Measurements from ENCODE around the gene FAM241A.
"Not testable (repeated sequence)": the region's sequence is repeated elsewhere in the genome, so short reads cannot be mapped to it uniquely, and the experiment has no call there.

FAM241A gene

DNA sequence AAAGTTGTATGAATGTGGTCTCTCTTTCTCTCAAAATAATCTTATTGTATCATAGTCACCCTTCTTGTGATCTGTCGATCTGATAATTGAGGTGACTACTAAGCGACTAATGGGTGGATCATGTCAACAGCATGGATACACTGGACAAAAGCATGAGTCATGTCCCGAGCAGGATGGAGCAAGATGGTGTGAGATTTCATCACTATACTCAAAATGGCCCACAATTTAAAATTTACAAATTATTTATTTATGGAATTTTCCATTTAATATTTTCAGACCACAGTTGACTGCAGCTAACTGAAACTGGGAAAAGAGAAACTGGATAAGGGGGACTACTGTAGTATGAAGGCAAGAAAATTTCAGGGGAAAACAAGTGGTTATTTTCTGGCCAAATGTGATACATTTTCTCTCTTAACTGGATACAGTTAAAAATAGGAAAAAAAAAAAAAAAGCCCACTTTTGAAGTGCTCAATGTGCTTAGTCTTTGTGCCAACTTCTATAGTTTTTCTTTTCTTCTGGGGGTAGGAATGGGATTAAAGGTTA, 25.3 kb downstream of the FAM241A start:
- Histone ChIP-seq H3K4me3 (IDR thresholded peaks at IDR 0.05; ENCODE audit: insufficient read depth, low read depth, low read length) (no peak overlapping the region), H3K27me3 (ENCODE audit: insufficient read depth, low read depth) (no peaks in the 10 kb centered on the region), H2AFZ (ENCODE audit: low read depth) (no peak overlapping the region), H3K4me2 (peak overlapping the region; percentile 75), H3K4me1 (ENCODE audit: low read depth, poor library complexity, severe bottlenecking) (peaks cover 95% of the 10 kb centered on the region), H3K79me2 (ENCODE audit: insufficient read depth, low read depth) (peaks cover 13% of the 10 kb centered on the region; the same call in 1 of the 2 replicates), H4K20me1 (ENCODE audit: insufficient read depth) (no peaks in the 10 kb centered on the region), H3K9ac (peak overlapping the region; percentile 8; the same call in 1 of the 2 replicates), H3K27ac (peak overlapping the region; percentile 55), H3K36me3 (ENCODE audit: insufficient read depth) (no peaks in the 10 kb centered on the region)
- TF ChIP-seq CTCF (conservative IDR thresholded peaks at IDR 0.05; ENCODE audit: low read depth, low read length) = no peak

GRCh38 chr4:112171051-112171763, 26.0 kb downstream of the FAM241A start:
- peak overlapping the region; percentile 55 for H3K27ac ChIP-seq
- H3K79me2 ChIP-seq (ENCODE audit: insufficient read depth, low read depth) = peaks cover 13% of the 10 kb centered on the region; the same call in 1 of the 2 replicates
- not testable (repeated sequence) for H4K20me1 ChIP-seq (ENCODE audit: insufficient read depth); H2AFZ ChIP-seq (ENCODE audit: low read depth); H3K27me3 ChIP-seq (ENCODE audit: insufficient read depth, low read depth); H3K36me3 ChIP-seq (ENCODE audit: insufficient read depth); H3K4me3 ChIP-seq (IDR thresholded peaks at IDR 0.05; ENCODE audit: insufficient read depth, low read depth, low read length)
- H3K9ac ChIP-seq = peak overlapping the region; percentile 8; the same call in 1 of the 2 replicates
- peaks cover 95% of the 10 kb centered on the region for H3K4me1 ChIP-seq (ENCODE audit: low read depth, poor library complexity, severe bottlenecking)
- H3K4me2 ChIP-seq = peak overlapping the region; percentile 75

- no peaks in the 10 kb centered on the region for H3K36me3 ChIP-seq (ENCODE audit: insufficient read depth)
- no peak overlapping the region for H3K4me3 ChIP-seq (IDR thresholded peaks at IDR 0.05; ENCODE audit: insufficient read depth, low read depth, low read length)
- no peaks in the 10 kb centered on the region for H4K20me1 ChIP-seq (ENCODE audit: insufficient read depth)
- peaks cover 13% of the 10 kb centered on the region; the same call in 1 of the 2 replicates for H3K79me2 ChIP-seq (ENCODE audit: insufficient read depth, low read depth)
- no peak overlapping the region for H3K9ac ChIP-seq
- peaks cover 98% of the 10 kb centered on the region for H3K4me1 ChIP-seq (ENCODE audit: low read depth, poor library complexity, severe bottlenecking)
- no peak overlapping the region for H2AFZ ChIP-seq (ENCODE audit: low read depth)
- H3K27me3 ChIP-seq (ENCODE audit: insufficient read depth, low read depth) = no peaks in the 10 kb centered on the region
- no peak for TF ChIP-seq CTCF (conservative IDR thresholded peaks at IDR 0.05; ENCODE audit: low read depth, low read length)
- H3K4me2 ChIP-seq = peak overlapping the region; percentile 75
- peak overlapping the region; percentile 1; the same call in 1 of the 2 replicates for H3K27ac ChIP-seq
Observed at GRCh38 chr4:112172180-112172579, 26.9 kb downstream of the FAM241A start.

GRCh38 chr4:112173593-112174558, 28.6 kb downstream of the FAM241A start:
- H3K36me3 ChIP-seq (ENCODE audit: insufficient read depth) = no peaks in the 10 kb centered on the region
- no peaks in the 10 kb centered on the region for H4K20me1 ChIP-seq (ENCODE audit: insufficient read depth)
- no peak overlapping the region for H3K4me2 ChIP-seq
- no peak overlapping the region for H3K27ac ChIP-seq
- peaks cover 89% of the 10 kb centered on the region for H3K4me1 ChIP-seq (ENCODE audit: low read depth, poor library complexity, severe bottlenecking)
- H3K79me2 ChIP-seq (ENCODE audit: insufficient read depth, low read depth) = peaks cover 13% of the 10 kb centered on the region; the same call in 1 of the 2 replicates
- H2AFZ ChIP-seq (ENCODE audit: low read depth) = no peak overlapping the region
- H3K27me3 ChIP-seq (ENCODE audit: insufficient read depth, low read depth) = no peaks in the 10 kb centered on the region
- H3K9ac ChIP-seq = no peak overlapping the region
- H3K4me3 ChIP-seq (IDR thresholded peaks at IDR 0.05; ENCODE audit: insufficient read depth, low read depth, low read length) = no peak overlapping the region
- TF ChIP-seq CTCF (conservative IDR thresholded peaks at IDR 0.05; ENCODE audit: low read depth, low read length) = no peak

Measured in KMS-11 (cell line).